GM19328 (cell line): ENCODE data around the gene RILPL1.
"Not testable (repeated sequence)": the region's sequence is repeated elsewhere in the genome, so short reads cannot be mapped to it uniquely, and the experiment has no call there.

Experiments
- ATAC-seq: cut with Tn5 transposase; IDR thresholded peaks from one replicate; pipeline ENCODE4 v1.9.1; 2021; ENCODE audit warnings: mild to moderate bottlenecking, moderate library complexity; ENCODE audit not compliant: unreplicated experiment

Gene RILPL1

DNA sequence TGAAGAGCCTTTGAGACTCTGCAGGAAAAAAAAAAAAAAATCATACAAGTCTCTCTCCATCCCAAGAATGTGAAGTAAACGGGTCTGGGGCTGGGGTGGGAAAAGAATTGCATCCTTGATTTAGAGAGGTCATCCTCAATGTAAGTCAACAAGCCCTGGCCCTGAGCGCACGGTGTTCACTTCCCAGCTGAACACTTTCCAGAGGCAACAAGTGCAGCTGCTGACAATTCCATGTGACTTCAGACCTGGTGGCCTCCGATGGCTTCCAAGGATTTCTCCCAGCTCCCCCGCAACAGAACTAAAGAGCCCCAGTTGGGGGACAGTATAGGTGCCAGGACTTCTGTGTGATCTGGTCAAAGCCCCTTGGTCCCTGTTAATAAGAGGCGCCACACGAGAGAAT lies 2.4 kb downstream of the RILPL1 start:
- ATAC-seq = no peak

DNA sequence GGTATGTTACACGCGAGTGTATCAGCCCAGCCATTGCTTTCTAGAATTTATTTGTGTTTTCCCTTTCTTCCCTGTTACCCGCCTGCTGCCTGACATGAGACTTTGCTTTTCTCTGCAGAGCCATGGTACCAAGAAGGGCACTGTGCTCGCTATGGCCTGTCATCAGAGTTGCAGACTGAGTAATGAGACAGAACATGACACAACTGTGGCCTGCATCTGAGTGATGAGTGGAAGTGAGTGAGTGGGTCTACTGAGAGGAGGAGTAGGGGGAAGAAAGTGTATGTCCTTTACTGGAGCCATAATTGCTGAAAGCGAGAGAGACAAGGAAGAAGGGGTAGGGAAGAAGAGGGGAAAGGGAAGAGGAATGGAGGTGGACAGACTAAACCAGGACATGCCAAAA lies 2.9 kb downstream of the RILPL1 start:
- ATAC-seq = no peak

DNA sequence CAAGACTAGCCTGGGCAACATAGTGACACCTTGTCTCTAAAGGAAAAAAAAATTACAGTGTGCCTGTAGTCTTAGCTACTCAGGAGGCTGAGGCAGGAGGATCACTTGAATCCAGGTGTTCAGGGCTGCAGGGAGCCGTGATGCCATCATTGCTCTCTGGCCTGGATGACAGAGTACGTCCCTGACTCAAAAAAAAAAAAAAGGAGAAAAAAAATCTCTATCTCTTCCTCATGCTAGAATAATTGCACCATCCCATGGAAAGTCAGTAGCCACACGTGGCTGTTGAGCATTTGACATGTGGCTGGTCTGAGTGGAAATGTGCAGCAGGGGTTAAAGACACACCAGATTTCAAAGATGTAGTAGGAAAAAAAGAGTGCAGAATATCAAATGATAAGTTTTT lies 3.8 kb downstream of the RILPL1 start:
- no peak for ATAC-seq

GRCh38 chr12:123528858-123529257 lies 4.7 kb downstream of the RILPL1 start:
- ATAC-seq = no peak

- no peak for ATAC-seq
Observed at GRCh38 chr12:123526542-123527080, 6.9 kb downstream of the RILPL1 start.

GRCh38 chr12:123524378-123524777 lies 9.1 kb downstream of the RILPL1 start:
- ATAC-seq = no peak

DNA sequence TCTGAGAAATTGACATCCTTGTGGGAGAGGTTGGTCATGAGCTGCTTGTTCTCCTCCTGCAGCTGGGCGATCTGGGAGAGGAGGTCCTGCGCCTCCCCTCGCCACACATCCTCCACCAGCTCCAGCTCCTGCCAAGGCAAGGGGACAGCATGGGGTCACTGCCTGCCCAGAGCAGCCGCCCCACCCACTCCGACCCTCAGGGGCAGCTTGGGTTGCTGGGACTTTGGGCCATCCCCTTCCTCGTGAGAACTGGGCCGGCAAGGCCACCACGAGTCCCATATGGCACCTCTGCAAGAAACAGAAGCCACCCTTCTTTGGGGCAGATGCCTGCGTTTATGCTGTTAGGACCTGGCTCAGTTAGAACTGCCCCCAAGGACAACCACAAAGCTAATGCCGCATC lies 10.0 kb downstream of the RILPL1 start:
- no peak for ATAC-seq

- ATAC-seq = no peak
Observed at GRCh38 chr12:123522164-123522563, 11.4 kb downstream of the RILPL1 start.

GRCh38 chr12:123520567-123521474 lies 12.7 kb downstream of the RILPL1 start:
- ATAC-seq = no peak

- ATAC-seq = no peak
Observed at GRCh38 chr12:123519141-123520001, 14.1 kb downstream of the RILPL1 start.

DNA sequence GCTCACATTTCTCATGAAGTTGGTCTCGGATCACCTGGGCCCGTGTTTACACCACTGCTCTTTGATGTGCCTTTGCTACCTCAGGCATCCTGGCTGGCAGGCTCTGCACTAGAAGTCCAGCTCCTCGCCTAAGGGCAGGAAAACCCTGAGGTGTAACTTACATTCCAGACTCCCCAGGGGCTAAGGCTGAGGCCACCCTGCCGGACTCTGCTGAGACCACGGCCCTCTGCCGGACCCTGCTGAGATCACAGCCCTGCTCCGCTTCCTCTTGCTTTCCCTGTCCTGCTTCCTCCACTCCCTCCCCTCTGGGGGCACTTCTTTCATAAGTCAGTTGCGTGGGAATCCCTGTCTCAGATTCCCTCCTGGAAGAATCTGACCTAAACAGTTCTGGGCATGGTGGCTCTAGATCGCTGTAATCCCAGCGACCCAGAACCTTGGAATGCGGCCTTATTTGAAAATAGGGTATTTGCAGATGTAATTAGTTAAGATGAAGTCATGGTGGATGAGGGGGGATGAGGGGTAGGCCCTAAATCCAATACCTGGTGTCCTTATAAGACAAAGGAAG lies 17.2 kb downstream of the RILPL1 start:
- ATAC-seq = no peak

GRCh38 chr12:123514582-123515221 lies 18.8 kb downstream of the RILPL1 start:
- ATAC-seq = not testable (repeated sequence)

DNA sequence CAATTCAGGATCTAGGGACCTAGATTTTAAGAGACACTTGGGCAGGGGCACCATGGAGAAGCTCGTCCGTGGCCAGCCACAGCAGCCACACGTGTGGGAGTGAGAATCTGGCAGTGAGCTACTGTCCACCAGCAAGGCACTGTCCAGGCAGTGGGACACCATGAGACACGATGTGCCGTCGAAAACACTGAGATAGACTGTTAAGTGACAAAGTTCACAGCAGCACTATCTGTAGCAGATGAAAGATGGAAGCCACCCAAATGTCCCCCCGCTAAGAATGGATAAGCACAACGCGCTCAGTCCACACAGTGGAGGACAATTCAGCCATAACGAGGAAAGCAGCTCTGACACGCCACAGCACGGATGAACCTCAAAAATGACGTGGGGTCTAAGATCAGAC lies 19.7 kb downstream of the RILPL1 start:
- ATAC-seq = no peak

DNA sequence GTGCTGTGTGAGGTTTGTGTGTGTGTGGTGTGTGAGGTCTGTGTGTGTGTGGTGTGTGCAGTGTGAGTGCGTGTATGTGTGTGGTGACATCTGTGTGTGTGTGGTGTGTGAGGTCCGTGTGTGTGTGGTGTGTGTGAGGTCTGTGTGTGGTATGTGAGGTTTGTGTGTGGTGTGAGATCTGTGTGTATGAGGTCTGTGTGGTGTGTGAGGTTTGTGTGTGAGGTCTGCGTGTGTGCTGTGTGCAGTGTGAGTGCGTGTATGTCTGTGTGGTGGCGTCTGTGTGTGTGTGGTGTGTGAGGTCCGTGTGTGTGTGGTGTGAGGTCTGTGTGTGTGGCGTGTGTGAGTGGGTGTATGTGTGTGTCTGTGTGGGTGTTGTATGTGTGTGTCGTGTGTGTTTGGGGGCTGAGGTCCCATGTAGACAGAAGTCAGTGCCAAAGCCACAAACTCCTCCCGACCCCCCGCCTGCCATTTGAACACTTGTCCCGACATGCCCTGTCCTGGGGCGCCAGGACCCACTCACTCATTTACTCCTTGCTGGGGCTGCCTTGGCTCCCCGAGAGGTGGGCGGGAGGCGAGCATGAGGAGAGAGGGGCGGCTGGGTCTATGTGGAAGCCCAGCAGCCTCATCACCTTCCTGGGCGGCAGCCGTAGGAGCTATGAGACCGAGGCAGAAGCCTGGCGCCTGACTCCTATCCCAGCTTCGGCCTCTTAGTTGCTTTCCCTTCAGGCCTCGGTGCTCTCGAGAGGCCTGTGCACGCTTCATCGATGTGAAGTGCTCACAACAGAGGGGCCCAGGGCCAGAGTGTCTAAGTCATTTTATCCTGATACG lies 20.5 kb downstream of the RILPL1 start:
- ATAC-seq = no peak

- ATAC-seq = no peak
Observed at GRCh38 chr12:123506843-123507236, 26.7 kb downstream of the RILPL1 start.

- ATAC-seq = no peak
Observed at GRCh38 chr12:123506059-123506842, 27.3 kb downstream of the RILPL1 start.

DNA sequence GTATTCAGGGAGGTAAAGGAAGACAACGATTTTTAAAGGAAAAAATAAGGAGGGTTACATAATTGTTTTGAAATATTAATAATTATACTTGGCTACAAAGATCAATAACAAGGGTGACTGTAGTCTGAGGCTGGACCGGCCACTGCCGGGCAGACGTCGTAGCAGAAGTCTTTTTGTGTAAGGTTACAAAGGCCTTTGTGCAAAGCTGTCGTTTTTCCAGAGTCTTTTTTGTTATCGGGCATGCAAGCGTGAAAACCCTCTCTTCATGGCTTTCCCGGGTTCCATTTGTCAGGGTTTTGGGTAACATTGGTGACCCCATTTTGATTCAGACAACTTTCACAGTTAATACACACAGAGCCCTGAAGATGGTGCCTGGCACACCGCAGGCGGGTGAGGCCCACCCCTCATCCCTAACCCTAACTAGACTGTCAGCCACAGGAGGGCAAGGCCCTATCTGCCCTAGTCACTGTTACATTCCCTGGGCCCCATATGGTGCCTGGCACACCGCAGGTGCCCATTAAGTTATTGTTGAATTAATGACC lies 31.3 kb downstream of the RILPL1 start:
- ATAC-seq = no peak

DNA sequence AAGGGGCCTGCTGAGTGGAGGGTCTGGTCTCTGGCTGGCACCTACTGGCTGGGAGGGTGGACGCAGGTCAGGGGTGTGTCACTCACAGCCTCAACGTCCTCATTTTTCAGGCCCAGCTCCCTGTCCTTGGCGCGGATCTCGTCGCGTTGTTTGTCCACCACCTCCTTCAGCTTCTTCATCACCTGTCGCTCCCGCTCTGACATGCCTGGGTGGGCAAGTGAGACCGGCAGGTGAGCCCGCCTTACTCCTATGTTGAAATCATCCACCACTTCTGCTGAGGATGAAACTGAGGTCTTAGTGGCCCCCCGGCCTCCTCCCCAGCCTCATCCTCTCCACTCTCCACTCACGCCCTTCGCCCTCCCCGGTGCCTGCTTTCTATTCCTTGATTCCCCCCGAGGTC lies 34.2 kb downstream of the RILPL1 start:
- no peak for ATAC-seq
